Measurements from ENCODE around the gene CHD2. TPM values are rescaled to one million over a fixed set of nuclear protein-coding genes. Genes with fewer than 3 reads are reported as not detected.

CHD2 gene
- total RNA-seq, result 100 to 1,000 TPM; 109 to 370 (median 161) TPM

- Histone ChIP-seq H3K4me3 (peak within 1 kb of the TSS; percentile 54 to 65 (median 60)), H3K27ac (peak within 1 kb of the TSS; percentile 87 to 96 (median 90)), H3K27me3 (no peaks in the 10 kb centered on the region), H3K36me3 (peaks cover 0 to 20% (median 0%) of the 10 kb centered on the region in 3 donors), H3K4me1 (peaks cover 0 to 18% (median 2%) of the 10 kb centered on the region in 4 donors), H3K9me3 (no peaks in the 10 kb centered on the region)
- DNase-seq, result peak; percentile 82 to 93 (median 89)
- TF ChIP-seq POLR2A (IDR thresholded peaks at IDR 0.05), result peak; percentile 97 to 98
- TF ChIP-seq CTCF (IDR thresholded peaks at IDR 0.05), result no peak
These were observed at the start of gene CHD2 for GRCh38 chr15:92899948-92900730. Gene CHD2 (plus strand): TSS chr15:92900324. CDS start chr15:92901238, 914 bp downstream.

- no peaks in the 10 kb centered on the region for H3K4me1 ChIP-seq
- no peak overlapping the region for H3K27ac ChIP-seq
- H3K36me3 ChIP-seq, result no peaks in the 10 kb centered on the region
- H3K4me3 ChIP-seq, result no peak overlapping the region
- no peaks in the 10 kb centered on the region for H3K27me3 ChIP-seq
- no peaks in the 10 kb centered on the region for H3K9me3 ChIP-seq
- no peak for TF ChIP-seq CTCF (IDR thresholded peaks at IDR 0.05)
- TF ChIP-seq POLR2A (IDR thresholded peaks at IDR 0.05), result no peak
- peak in 1 of 3 donors; percentile 31 for DNase-seq
These were observed 46.9 kb upstream of the CHD2 start for GRCh38 chr15:92853222-92853621.

- H3K9me3 ChIP-seq, result no peaks in the 10 kb centered on the region
- DNase-seq, result no peak
- TF ChIP-seq CTCF (IDR thresholded peaks at IDR 0.05), result no peak
- no peak overlapping the region for H3K4me3 ChIP-seq
- H3K27me3 ChIP-seq, result no peaks in the 10 kb centered on the region
- H3K36me3 ChIP-seq, result no peaks in the 10 kb centered on the region
- H3K27ac ChIP-seq, result no peak overlapping the region
- no peaks in the 10 kb centered on the region for H3K4me1 ChIP-seq
These were observed 38.4 kb upstream of the CHD2 start for GRCh38 chr15:92861742-92862141.

GRCh38 chr15:92864127-92864814, 35.9 kb upstream of the CHD2 start:
- Histone ChIP-seq H3K4me3 (no peak overlapping the region), H3K9me3 (no peaks in the 10 kb centered on the region), H3K4me1 (no peaks in the 10 kb centered on the region), H3K27ac (no peak overlapping the region), H3K36me3 (no peaks in the 10 kb centered on the region), H3K27me3 (no peaks in the 10 kb centered on the region)
- DNase-seq, result no peak
- TF ChIP-seq POLR2A (IDR thresholded peaks at IDR 0.05) (no peak), CTCF (IDR thresholded peaks at IDR 0.05) (no peak)

GRCh38 chr15:92869263-92869940, 30.7 kb upstream of the CHD2 start:
- no peaks in the 10 kb centered on the region for H3K4me1 ChIP-seq
- H3K27ac ChIP-seq, result peak overlapping the region in 1 of 4 donors; percentile 8
- TF ChIP-seq CTCF (IDR thresholded peaks at IDR 0.05), result no peak
- no peak for TF ChIP-seq POLR2A (IDR thresholded peaks at IDR 0.05)
- no peak overlapping the region for H3K4me3 ChIP-seq
- no peaks in the 10 kb centered on the region for H3K36me3 ChIP-seq
- no peaks in the 10 kb centered on the region for H3K27me3 ChIP-seq
- H3K9me3 ChIP-seq, result no peaks in the 10 kb centered on the region
- no peak for DNase-seq
